ENCODE measurements around the gene HERC3.

DNA sequence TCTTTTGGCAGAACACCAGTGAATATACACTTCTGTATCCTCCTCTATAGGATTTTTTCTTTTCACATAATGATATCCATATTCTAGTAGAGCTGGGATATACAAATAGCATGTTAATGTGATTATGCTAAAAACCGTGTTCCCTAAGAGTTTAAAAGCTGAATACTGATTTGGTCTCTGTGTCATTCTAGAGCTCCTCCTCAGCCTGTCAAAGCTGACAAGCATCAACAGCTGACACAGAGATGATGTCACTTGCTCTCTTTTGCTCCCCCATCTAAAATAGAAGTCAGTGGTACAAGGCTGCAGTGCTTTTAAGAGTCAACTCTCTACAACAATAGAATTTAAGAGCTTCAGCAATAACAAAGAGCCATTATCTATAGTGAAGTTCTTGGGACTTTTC lies 17.1 kb upstream of the HERC3 start:
- TF ChIP-seq, protein P1, sequence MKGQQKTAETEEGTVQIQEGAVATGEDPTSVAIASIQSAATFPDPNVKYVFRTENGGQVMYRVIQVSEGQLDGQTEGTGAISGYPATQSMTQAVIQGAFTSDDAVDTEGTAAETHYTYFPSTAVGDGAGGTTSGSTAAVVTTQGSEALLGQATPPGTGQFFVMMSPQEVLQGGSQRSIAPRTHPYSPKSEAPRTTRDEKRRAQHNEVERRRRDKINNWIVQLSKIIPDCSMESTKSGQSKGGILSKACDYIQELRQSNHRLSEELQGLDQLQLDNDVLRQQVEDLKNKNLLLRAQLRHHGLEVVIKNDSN (CRISPR knock-in tag; IDR thresholded peaks at IDR 0.05): no peak
- TF ChIP-seq SP1 (CRISPR knock-in tag; conservative IDR thresholded peaks at IDR 0.05) (no peak), CTCF (IDR thresholded peaks at IDR 0.05) (no peak), NR1H2 (CRISPR knock-in tag; IDR thresholded peaks at IDR 0.05) (no peak), ATF3 (CRISPR knock-in tag; conservative IDR thresholded peaks at IDR 0.05) (no peak), MAX (CRISPR knock-in tag; IDR thresholded peaks at IDR 0.05) (no peak), E2F1 (CRISPR knock-in tag; IDR thresholded peaks at IDR 0.05) (no peak), CREB1 (CRISPR knock-in tag; IDR thresholded peaks at IDR 0.05) (no peak), JAZF1 (CRISPR knock-in tag; IDR thresholded peaks at IDR 0.05) (no peak), ZNF416 (CRISPR knock-in tag; IDR thresholded peaks at IDR 0.05) (no peak)

Data from WTC11 (cell line).